Type B pancreatic cell (in vitro differentiated cells): ENCODE data around the gene NEXN. TPM values are rescaled to one million over a fixed set of nuclear protein-coding genes. Genes with fewer than 3 reads are reported as not detected.

Experiments used
- DNase-seq: peaks from one replicate; pipeline ENCODE4 v3.0.0; 2021; ENCODE audit warnings: mixed read lengths; ENCODE audit not compliant: unreplicated experiment; ENCODE audit errors: extremely low spot score
- H3K27ac Mint-ChIP-seq: 2 replicates; pipeline ENCODE4 v1.8.0; 2021; ENCODE audit warnings: mild to moderate bottlenecking, mixed read lengths
- H3K27me3 Mint-ChIP-seq: 2 replicates; pipeline ENCODE4 v1.8.0; 2021; ENCODE audit warnings: mixed read lengths
- H3K36me3 Mint-ChIP-seq: 2 replicates; pipeline ENCODE4 v1.8.0; 2021; ENCODE audit warnings: mixed read lengths
- H3K4me1 Mint-ChIP-seq: one replicate; pipeline ENCODE4 v1.8.0; 2021; ENCODE audit warnings: mixed read lengths; ENCODE audit not compliant: unreplicated experiment
- H3K4me3 Mint-ChIP-seq: 2 replicates; pipeline ENCODE4 v1.8.0; 2021; ENCODE audit warnings: mild to moderate bottlenecking, mixed read lengths
- H3K9me3 Mint-ChIP-seq: 2 replicates; pipeline ENCODE4 v1.8.0; 2021; ENCODE audit warnings: mixed read lengths
- CTCF ChIP-seq: fragments of 200-600 bp; sonication (generic); conservative IDR thresholded peaks from 2 replicates; pipeline ENCODE4 v1.5.0; 2021; ENCODE audit warnings: antibody characterized with exemption, mild to moderate bottlenecking
- total RNA-seq: library from RNA; stranded (reverse); gene quantifications from 2 replicates; pipeline ENCODE4 v1.2.1, GENCODE V29; 2021; ENCODE audit warnings: low replicate concordance

Gene NEXN
- total RNA-seq, 1 donor from 2014 or later, result 2.8 TPM

DNA sequence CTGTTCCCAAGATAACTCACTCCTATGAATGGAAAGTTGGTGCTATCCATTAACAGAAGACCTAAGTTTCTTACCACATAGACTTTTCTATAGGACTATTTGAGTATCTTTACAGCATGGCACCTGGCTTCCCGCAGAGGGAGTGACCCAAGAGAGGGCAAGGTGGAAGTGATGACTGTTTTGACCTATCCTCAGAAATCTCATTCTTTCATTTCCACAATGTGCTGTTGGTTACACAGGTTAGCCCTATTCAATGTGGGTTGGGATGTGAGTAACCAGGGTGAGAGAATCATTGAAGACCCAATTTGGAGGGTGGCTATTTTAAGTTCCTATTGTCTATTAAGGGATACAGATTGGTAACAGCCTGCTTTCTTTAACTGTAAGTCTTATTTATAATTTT lies 38.3 kb upstream of the NEXN start:
- peaks cover 7% of the 10 kb centered on the region for H3K9me3 Mint-ChIP-seq
- H3K4me3 Mint-ChIP-seq, result no peak overlapping the region
- H3K27ac Mint-ChIP-seq, result no peak overlapping the region
- no peaks in the 10 kb centered on the region for H3K27me3 Mint-ChIP-seq
- no peak for TF ChIP-seq CTCF
- H3K4me1 Mint-ChIP-seq, result no peaks in the 10 kb centered on the region
- no peak for DNase-seq
- H3K36me3 Mint-ChIP-seq, result peaks cover 23% of the 10 kb centered on the region

DNA sequence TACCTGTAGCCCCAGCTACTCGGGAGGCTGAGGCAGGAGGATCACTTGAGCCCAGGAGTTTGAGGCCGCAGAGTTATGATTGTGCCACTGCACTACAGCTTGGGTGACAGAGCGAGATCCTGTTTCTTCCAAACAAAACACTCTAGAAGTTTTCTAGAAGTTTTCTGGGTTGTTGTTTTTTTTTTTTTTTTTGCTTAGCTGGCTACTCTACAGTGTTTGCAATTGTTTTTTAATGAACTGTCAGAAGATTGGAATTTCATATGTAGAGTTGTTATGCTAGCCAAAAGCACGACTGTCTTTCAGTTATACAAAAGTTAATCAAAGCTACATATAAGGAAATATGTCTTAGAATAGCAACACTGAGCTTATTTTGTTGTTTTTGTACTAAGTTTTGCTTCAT lies 30.9 kb upstream of the NEXN start:
- Mint-ChIP-seq H3K9me3 (peaks cover 19% of the 10 kb centered on the region), H3K4me1 (no peaks in the 10 kb centered on the region), H3K27me3 (no peaks in the 10 kb centered on the region), H3K27ac (no peak overlapping the region), H3K36me3 (peaks cover 35% of the 10 kb centered on the region), H3K4me3 (no peak overlapping the region)
- no peak for TF ChIP-seq CTCF
- no peak for DNase-seq

GRCh38 chr1:77858725-77859124 lies 29.7 kb upstream of the NEXN start:
- H3K9me3 Mint-ChIP-seq, result peaks cover 19% of the 10 kb centered on the region
- H3K36me3 Mint-ChIP-seq, result peaks cover 37% of the 10 kb centered on the region
- H3K4me3 Mint-ChIP-seq, result no peak overlapping the region
- no peak overlapping the region for H3K27ac Mint-ChIP-seq
- no peak for TF ChIP-seq CTCF
- H3K27me3 Mint-ChIP-seq, result no peaks in the 10 kb centered on the region
- DNase-seq, result no peak
- no peaks in the 10 kb centered on the region for H3K4me1 Mint-ChIP-seq

GRCh38 chr1:77859248-77859647 lies 29.2 kb upstream of the NEXN start:
- Mint-ChIP-seq H3K36me3 (peaks cover 32% of the 10 kb centered on the region), H3K4me3 (no peak overlapping the region), H3K27me3 (no peaks in the 10 kb centered on the region), H3K9me3 (peaks cover 19% of the 10 kb centered on the region), H3K4me1 (no peaks in the 10 kb centered on the region), H3K27ac (no peak overlapping the region)
- TF ChIP-seq CTCF, result no peak
- DNase-seq, result no peak

DNA sequence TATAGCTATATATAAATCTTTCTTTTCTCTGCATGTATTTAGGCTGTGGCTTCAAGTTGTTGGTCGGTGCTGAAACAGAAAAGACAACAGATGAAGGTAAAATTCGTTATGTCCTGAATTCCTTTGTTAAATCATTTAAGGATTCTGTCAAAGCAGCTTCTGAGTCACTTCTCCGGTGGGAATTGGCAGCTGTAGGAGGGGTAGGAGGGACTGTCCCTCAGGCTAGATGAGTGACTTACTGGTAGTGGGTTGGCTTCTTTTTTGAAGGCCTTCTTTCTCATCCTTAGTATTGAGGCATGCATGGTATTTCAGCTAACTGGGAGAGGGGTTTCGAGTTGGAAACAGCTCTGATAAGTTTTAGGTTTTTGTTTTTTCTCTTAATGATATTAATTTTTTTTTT lies 22.1 kb upstream of the NEXN start:
- Mint-ChIP-seq H3K4me3 (no peak overlapping the region), H3K9me3 (no peaks in the 10 kb centered on the region), H3K27ac (no peak overlapping the region), H3K36me3 (peaks cover 16% of the 10 kb centered on the region), H3K4me1 (no peaks in the 10 kb centered on the region), H3K27me3 (no peaks in the 10 kb centered on the region)
- no peak for DNase-seq
- TF ChIP-seq CTCF, result no peak

DNA sequence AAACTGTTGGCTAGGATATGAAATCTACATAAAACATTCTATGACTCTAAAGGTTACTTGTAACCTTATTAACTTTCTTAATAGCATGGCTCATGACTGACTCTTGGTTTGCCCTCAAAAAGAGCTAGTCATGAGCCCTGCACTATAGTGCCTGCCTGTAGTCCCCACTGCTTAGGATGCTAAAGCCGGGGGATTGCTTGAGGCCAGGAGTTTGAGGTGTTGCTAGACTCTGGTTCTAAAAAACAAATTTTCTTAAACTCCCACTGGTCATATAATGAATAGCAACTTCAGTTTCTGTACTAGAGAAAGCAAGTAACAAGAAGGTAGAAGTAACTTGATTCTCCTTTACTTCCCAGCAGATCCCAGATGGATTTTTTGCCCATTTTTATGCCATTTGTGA lies 15.8 kb upstream of the NEXN start:
- peaks cover 15% of the 10 kb centered on the region for H3K36me3 Mint-ChIP-seq
- no peak overlapping the region for H3K4me3 Mint-ChIP-seq
- no peaks in the 10 kb centered on the region for H3K27me3 Mint-ChIP-seq
- no peak for TF ChIP-seq CTCF
- H3K4me1 Mint-ChIP-seq, result no peaks in the 10 kb centered on the region
- H3K9me3 Mint-ChIP-seq, result no peaks in the 10 kb centered on the region
- H3K27ac Mint-ChIP-seq, result no peak overlapping the region
- no peak for DNase-seq
